GM21717 (cell line): ENCODE results near the gene ITGA2.
A peak's percentile ranks its signal among the peaks of the same experiment; 100 is the strongest.
"Not testable (repeated sequence)": the region's sequence is repeated elsewhere in the genome, so short reads cannot be mapped to it uniquely, and the experiment has no call there.

Experiments used
- ATAC-seq: cut with Tn5 transposase; IDR thresholded peaks from one replicate; pipeline ENCODE4 v1.9.1; 2021; ENCODE audit warnings: mild to moderate bottlenecking, moderate library complexity; ENCODE audit not compliant: unreplicated experiment

ITGA2 gene

DNA sequence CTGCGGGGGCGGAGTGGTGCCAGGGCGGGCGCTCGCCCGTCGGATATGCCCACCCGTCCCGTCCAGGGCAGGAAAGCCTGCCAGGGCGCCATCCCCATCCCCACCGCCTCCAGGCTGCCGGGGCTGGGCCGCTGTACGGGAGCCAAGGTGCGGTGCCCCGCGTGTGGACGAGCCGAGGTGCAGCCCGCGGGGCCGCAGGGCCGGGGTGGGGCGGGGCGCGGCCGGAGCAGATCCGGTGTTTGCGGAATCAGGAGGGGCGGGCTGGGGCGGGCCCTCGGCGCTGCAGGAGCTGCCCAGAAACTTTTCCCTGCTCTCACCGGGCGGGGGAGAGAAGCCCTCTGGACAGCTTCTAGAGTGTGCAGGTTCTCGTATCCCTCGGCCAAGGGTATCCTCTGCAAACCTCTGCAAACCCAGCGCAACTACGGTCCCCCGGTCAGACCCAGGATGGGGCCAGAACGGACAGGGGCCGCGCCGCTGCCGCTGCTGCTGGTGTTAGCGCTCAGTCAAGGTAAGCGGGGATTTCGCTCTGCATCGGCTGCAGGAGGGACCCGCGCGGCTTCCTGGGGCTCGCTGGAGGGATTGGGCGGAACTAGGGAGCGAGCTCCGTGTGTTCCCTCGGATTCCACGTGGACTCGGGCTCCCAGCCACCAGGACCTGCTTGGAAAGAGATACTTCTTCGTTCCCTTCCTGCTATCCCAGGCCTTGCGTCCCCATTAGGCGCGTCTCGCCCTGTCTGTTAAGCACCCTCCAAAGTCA, at the start of gene ITGA2:
ITGA2 (plus strand) TSS at position 328 of the 756 bp plus-strand sequence; CDS start at position 445, 117 bp downstream.
- peak; percentile 47 for ATAC-seq

DNA sequence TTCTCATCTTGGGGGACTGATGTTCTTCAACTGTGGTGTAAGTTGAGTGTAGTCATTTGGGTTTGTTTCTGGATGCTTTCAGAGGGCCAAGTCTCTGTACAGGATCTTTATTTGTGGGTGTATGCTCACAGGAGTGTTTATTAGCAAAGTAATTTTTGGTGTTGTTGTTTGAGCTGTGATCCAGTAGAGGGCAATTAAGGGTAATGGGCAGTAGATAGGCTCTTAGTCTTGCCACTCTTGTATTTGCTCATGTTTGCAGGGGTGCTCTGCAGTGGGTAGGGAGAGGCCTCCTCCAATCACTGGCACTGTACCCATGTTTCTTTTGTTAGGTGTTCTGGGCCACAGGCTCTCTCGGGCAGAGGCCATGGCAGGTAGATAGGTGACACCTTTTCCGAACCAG, 45.9 kb upstream of the ITGA2 start:
- no peak for ATAC-seq

DNA sequence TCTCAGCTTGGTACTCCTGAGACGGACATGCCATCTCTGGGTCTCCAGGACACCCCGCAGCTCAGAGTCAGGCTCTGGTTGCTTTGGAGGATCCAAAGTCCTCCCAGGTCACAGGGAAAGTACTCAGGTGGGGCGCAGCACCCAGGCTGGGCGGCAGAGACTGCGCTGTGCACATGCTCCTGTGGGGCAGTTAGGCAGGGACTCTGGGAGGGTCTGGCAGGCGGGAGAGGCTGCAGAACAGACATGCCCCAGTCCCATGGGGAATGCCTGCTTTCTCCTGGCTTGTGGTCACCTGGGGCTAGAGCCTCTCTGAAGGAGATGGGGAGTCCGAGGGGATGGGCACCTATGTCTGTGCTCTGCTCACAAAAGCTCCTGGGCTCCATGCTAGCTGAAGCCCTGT, 45.3 kb upstream of the ITGA2 start:
- no peak for ATAC-seq

DNA sequence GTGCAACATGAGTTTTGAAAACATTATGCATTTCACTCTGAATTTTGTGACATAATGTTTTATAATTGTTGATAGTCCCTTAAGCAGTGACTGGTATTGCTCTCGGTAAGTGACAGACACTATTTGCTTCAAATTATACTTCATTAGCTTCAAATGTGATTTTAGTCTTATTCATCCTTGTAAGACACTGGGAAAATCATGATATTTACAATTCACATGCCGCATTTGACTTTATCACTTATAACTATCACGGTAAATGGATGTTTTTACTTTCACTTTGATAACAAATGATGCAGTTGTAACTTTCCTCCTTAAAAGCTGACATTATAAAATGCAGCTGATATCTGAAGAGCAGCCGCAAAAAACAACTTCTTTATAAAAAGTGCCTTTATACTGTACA, 44.1 kb upstream of the ITGA2 start:
- no peak for ATAC-seq

DNA sequence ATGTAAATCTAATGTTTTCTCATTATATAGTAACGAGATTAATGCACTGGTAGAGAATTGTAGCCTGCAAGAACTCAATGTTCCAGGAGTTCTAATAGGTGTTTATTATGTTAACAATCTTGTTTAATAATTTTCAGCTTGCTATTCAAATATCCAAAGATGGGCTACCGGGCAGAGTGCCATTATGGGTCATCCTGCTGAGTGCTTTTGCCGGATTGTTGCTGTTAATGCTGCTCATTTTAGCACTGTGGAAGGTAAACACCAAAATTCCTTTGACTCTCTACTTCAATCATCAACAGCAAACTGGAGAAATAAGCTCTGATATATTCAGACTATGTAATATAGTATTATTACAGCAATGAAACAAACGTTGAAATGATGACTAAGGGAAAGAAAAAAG, 41.9 kb upstream of the ITGA2 start:
- no peak for ATAC-seq

DNA sequence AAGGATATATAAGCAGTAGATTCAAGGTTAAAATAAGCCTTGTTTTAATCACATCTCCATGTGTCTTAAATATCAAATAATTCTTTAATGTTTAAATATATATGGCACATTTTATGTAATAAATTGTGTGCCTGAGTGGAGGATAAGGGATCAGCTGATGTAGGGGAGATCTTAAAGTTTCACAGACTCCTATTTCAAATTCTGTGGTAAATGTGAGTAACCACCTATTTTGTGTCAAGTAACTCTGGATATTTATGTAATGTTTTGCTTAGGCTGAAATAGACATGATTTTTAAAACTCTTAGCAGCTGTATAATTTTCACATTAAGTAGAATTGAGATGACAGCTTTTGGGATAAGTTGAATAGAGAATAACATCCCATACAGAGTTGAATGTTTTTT, 41.3 kb upstream of the ITGA2 start:
- ATAC-seq = no peak

DNA sequence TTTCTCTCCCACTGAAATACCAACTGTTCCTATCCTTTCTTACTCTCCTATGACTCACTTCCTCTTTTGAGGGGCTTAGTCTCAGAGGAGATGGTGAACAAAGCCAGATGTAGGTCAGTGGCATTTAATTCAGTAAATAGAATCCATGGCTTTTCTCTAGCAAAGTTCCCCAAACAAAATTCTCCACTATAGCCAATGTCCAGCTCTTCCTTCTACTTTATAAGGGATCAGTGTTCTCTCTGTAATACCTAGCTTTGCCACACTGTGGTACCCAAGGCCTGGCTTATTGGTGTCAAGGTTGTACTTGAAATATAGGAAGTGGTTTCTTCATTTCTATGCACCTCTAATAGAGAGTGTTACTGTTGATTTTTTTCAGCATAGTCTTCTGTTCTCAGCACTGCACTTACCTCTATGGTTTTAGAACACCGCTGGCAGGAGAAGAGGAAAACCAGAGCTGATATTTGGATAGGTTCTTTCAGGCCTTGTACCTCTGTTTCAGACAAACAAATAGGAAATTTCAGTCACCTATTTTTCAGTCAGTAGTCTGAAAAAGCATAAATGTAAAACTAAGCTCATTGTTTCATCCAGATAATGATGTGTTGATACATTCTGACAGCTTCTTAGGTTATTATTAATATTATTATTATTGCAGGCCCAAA, 40.6 kb upstream of the ITGA2 start:
- peak; percentile 99 for ATAC-seq

DNA sequence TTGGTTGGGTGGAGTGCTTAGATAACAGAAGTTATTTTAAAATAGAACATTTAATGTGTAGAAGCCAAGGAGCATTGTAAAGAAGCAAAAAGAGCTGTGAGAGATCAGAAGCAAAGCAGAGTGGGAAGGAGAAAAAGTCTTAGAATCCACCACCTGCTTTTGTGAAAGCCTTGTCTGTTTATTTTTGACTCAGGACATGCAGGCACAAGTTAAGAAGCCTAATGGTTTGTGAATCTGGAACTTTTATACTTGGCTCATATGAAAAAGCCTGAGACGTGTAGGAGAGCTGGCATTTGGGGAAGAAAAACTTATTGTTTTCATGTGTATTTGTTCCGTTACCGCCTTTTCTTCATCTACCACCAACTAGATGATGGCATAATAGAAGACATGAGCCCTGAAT, 38.5 kb upstream of the ITGA2 start:
- no peak for ATAC-seq

DNA sequence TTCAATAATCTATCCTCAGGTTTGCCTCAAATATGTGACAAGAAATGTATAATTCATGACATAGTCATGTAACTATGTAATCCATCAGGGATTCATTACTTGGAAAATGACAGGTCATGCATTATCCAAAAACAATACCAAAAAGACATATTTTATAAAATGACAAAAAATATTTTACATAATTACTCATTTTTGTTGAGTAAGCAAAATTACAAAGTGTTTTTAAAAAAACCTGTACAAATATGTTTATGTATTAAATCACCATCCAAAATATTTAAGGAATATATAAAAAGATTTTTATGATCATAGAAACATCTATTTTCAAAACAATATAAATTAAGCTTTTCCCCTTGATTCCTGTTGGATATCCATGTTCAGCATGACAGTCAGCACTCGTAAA, 36.7 kb upstream of the ITGA2 start:
- no peak for ATAC-seq

DNA sequence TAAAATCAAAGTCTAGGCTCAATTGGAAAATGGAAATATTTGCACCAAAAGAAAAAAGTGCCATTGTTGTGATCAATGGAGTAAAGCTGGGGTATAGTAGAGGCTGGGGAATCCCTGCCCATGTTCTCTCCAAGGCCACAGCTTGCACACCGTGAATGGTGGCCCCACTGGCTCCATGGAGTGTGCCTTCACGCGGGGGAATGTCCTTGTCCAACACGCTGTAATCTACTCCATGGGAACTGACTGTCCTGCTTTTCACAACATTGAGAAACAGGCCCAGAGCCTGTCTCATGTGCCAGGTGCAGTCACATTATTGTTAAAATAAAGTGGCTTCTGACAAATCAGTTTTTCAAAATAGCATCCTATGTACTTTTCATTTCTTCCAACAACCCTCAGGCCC, 33.1 kb upstream of the ITGA2 start:
- no peak for ATAC-seq

DNA sequence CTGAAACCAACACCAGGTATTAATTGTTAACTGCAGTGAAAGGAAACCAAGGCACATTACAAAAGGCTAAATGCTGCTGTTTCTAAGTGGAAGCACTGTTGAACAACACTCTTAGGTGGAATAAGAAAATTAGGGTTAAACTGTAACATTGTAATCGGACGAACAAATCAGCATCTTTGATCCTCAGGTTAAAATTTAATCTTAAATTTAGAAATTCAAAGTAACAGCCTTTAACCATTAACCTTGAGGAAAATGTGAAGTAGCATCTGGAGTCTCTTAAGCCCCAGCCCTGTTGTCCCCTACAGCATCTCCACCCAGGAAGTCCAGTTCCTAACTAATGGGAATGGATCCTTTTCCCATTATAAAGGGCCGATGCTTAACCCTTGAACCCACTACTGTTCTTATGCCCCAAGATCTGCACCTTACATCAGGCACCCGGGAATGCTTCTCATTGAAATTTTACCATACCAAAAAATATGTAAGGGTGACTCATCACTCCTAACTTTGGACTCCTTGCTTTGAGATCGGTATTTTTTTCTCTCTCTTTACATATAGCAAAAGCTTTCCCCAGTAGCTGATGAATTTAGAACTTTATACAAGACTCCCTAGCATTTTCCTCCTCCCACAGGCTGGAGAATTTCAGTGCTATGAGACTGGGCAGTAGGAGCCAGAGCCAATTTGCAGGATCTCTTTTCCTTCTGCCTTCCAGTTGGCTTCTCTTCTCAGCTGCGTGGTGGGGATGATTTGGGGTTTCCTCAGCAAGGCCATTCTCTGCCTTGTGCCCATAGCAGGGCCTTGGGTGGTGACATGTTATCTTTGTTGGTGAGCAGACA, 32.0 kb upstream of the ITGA2 start:
- ATAC-seq = no peak

DNA sequence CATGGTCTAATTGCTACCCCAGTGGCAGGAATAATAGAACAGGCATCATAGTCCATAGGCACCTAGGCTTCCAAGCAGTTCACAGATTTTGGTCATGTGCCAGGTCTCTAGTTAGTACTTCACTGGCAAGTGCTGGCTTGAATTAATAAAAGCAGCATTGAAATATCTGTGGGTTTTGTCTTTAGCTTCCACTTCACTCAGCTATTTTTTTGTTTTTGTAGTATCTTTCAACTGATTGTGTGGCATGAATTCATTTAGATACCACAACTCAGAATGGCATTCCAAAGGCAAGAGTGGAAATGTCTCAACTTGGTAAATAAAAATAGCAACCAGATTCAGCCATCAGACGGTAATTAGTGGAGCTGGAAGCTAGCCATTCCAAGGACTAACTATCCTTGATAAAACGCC, 27.9 kb upstream of the ITGA2 start:
- no peak for ATAC-seq

DNA sequence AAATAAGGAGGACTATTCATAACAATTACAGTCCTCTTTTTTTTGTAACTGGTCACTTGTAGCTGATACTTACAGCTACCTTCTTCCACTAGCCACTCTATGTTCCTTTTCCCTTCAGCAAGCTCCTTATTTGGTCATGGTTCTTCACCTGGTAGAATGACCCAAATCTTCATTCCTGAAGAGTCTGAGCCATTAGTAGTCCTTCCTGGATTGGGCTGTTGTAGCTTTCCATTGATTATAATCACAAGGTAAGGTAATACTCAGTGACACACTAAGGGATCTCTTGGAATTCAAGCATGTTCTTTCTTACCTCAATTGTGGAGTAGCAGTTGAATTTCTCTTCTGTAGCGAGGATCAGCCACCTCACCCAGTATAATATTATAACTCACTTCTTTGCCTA, 25.5 kb upstream of the ITGA2 start:
- no peak for ATAC-seq

DNA sequence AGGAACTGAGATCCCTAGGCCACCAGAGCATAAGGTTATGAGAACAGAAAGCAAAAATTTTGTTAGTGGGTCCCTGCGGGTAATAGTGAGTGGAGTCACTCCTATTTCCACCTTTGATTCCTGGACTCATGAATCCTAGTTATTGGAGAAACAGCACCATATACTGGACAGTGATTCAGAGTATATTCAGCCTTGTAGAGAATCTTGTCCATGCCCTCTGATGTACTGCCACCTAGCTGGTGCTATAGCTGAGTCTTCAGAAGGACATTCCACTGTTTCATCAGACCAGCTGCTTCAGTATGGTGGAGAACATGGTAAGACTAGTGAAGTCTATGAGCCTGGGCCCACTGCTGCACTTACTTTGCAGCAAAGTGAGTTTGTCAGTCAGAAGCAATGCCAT, 25.0 kb upstream of the ITGA2 start:
- ATAC-seq = no peak

DNA sequence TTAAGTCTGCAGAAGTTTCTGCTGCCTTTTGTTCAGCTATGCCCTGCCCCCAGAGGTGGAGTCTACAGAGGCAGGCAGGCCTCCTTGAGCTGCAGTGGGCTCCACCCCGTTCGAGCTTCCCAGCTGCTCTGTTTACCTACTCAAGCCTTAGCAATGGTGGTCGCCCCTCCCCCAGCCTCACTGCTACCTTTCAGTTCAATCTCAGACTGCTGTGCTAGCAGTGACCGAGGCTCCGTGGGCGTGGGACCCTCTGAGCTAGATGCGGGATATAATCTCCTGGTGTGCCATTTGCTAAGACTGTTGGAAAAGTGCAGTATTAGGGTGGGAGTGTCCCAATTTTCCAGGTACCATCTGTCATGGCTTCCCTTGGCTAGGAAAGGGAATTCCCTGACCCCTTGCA, 13.0 kb upstream of the ITGA2 start:
- ATAC-seq = not testable (repeated sequence)

DNA sequence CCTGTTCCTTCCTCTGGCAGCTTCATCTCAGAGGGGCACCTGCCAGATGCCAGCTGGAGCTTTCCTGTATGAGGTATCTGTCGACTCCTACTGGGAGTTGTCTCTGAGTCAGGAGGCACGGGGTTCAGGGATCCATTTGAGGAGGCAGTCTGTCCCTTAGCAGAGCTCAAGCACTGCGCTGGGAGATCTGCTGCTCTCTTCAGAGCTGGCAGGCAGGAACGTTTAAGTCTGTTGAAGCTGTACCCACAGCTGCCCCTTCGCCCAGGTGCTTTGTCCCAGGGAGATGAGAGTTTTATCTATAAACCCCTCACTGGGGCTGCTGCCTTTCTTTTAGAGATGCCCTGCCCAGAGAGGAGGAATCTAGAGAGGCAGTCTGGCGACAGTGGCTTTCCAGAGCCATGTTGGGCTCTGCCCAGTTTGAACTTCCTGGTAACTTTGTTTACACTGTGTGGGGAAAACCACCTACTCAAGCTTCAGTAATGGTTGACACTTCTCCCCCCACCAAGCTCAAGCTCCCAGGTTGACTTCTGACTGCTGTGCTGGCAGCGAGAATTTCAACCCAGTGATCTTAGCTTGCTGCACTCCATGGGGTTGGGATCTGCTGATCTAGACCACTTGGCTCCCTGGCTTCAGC, 11.8 kb upstream of the ITGA2 start:
- ATAC-seq = no peak

DNA sequence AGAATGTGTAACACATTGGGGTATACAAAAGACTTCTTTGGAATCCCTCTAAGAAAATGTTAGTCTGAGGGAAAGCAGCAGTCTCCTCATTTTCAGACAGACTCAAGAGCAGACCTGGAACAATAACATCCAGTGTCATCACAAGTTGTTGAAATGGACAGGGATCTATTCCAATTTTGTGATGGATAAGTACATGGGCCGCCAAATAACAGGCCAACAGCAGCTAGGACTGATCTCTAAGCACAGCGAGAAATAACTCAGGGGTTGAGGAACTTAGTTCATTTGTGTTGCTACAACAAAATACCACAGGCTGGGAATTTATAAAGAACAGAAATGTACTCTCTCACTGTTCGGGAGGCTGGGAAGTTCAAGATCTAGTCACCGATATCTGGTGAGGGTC, 7.6 kb upstream of the ITGA2 start:
- no peak for ATAC-seq

DNA sequence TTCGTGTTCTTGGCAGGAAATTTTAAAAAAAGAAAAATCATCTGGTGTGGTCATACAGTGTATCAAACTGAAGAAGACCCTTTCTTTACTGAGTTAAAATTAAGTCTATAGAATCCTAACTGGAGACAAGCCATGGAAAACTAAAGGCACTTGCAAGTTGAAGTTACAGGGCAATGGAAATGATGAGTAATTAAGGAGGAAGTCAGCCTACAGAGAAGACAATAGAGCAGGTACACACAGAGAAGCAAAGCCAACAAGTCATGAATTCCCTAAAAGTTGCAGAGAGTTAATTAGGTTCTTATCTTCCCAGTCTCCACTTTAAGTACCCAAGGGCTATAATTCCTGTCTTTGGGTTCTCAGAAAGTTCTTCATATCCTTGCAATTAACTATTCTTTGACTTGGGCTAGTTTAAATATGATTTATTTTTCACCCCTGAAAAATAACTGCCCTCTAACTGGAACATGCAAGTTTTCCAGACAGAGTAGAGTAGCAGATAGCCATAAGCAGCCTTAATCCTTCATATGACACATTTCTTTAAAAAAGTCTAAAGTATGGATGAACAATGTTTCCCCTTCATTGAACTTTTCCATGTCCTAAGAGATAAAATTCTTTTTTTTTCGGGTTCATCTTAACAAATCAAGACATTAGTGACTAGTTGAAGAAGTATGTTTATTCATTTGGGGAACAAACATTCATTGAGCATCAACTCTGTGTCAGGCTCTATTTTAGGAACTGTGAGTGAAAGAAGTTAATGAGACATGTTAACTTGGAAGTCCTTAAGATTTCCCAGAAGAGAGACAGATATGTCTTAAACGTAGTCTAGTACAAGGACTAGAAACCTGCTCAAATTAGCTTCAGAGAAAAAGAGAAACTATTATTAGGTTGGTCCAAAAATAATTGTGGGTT, 5.2 kb upstream of the ITGA2 start:
- ATAC-seq = no peak

DNA sequence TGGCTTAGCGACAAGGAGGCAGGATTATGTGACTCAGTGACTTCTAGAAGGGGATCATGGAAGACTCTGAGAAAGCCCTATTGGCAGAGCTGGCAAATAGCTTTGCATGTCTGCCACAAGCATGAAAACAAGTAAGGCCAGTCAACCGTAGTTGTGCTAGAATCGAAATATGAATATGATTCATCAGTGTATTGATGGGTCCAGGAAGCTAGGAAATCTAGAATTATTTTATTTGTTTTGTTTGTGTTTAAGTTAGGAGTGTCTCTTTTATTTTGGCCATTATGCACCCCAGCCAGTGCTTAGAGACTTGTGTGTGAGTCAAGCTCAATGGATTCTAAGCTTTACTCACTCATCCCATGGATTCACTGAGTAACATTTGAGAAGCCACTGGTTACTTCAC, 3.8 kb upstream of the ITGA2 start:
- ATAC-seq = no peak

DNA sequence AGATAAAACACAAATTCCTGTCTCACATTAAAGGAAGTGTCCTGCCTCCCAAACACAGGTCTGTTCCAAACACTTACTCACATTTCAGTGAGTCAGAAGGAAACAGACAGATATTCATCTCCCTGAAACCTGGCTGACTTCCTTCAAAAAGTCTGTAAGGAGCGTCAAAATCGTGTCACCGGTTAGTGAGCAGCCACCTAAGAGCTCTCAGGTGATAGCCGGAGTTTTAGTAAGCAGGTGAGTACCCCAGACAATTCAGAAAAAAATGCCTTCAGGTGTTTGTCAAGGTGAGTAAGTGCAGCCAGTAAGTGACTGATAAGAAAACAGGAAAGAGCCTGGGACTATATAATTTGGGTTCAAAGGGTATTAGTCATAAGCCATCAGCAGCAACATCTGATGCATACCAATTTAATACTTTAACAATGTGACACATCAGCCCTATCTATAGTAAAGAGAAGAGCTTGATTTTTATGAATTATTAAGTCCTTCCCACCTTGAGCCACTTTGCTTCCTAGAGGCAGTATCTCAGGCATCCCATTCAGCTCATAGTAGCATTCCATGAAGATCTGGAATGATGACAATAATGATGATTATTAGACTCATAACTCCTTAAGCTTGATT, 1.3 kb upstream of the ITGA2 start:
- no peak for ATAC-seq
